Esophagus muscularis mucosa (tissue), 2 donors: ENCODE results near the gene CD84.

ENCODE experiments used
- POLR2A ChIP-seq: fragments of 450-650 bp; IDR thresholded peaks from one replicate; pipeline ENCODE4 v1.6.1; 2017; ENCODE audit warnings: antibody characterized with exemption, moderate library complexity, mild to moderate bottlenecking, low read depth
- POLR2AphosphoS5 ChIP-seq, 2 donors: sonication (generic); formaldehyde crosslinking; IDR thresholded peaks; one replicate each; pipeline ENCODE4 v1.6.1; 2017; ENCODE audit warnings: antibody characterized with exemption in 2 of 2

DNA sequence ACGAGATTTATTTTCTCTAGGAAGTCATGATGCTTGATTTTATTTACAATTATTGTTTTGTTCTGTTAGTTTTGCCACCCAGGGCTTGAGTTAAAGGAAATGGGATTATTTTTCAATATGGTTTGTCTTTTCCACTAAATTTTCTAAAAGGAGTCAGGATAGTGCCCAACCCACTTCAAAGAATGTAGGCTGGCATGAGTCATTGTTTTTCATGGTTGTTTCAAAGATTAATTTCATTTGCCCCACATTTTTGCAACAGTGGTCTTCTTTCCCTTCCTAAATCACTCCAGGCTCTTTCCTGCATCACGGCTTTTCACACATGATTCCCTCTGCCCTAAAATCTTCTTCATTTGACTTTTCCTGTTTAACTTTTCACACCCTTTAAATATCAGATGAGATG is 58.7 kb downstream of the CD84 start:
- TF ChIP-seq POLR2AphosphoS5 (IDR thresholded peaks at IDR 0.05), result no peak
- no peak for TF ChIP-seq POLR2A
